ENCODE results near the gene ZNF486. TPM values are rescaled to one million over a fixed set of nuclear protein-coding genes. Genes with fewer than 3 reads are reported as not detected.
"Not testable (repeated sequence)": the region's sequence is repeated elsewhere in the genome, so short reads cannot be mapped to it uniquely, and the experiment has no call there.

Gene ZNF486
- total RNA-seq (11.6 TPM), polyA plus RNA-seq (4.8 TPM)
- long read RNA-seq, donor 1, result 0 reads
- long read RNA-seq, donor 2, transcript ZNF486-201 (4 exons, 3,837 nt), result major isoform, 7 of 7 reads
- long read RNA-seq, donor 2, partial matches to known transcripts, result 0 of 7 reads
- long read RNA-seq, donor 2, other reads (novel, unspliced or antisense), result 0 of 7 reads
- long read RNA-seq, donor 3, partial matches to known transcripts, result 0 of 4 reads
- long read RNA-seq, donor 3, other reads (novel, unspliced or antisense), result 0 of 4 reads
- long read RNA-seq, donor 4, partial matches to known transcripts, result 0 of 5 reads
- long read RNA-seq, donor 4, other reads (novel, unspliced or antisense), result 0 of 5 reads
- long read RNA-seq, donor 5, transcript ZNF486-201 (4 exons, 3,837 nt), result major isoform, 6 of 14 reads
- long read RNA-seq, donor 5, partial matches to known transcripts, result 7 of 14 reads
- long read RNA-seq, donor 5, other reads (novel, unspliced or antisense), result 0 of 14 reads
- long read RNA-seq, donor 6, partial matches to known transcripts, result 0 of 1 reads
- long read RNA-seq, donor 6, other reads (novel, unspliced or antisense), result 0 of 1 reads
- long read RNA-seq, donor 7, partial matches to known transcripts, result 0 of 2 reads
- long read RNA-seq, donor 7, other reads (novel, unspliced or antisense), result 0 of 2 reads
- long read RNA-seq, donor 8, partial matches to known transcripts, result 0 of 2 reads
- long read RNA-seq, donor 8, other reads (novel, unspliced or antisense), result 0 of 2 reads
- long read RNA-seq, donor 9, result 0 reads
- long read RNA-seq, donor 10, partial matches to known transcripts, result 0 of 3 reads
- long read RNA-seq, donor 10, other reads (novel, unspliced or antisense), result 0 of 3 reads

GRCh38 chr19:20167020-20167644, at the start of gene ZNF486:
TSS of gene ZNF486 (plus strand) at chr19:20167214. CDS start at chr19:20167331, 117 bp downstream.
- Histone ChIP-seq H3K27ac (ENCODE audit: low read depth in 1 of 2, low read length in 1 of 2) (peak within 1 kb of the TSS; percentile 80 to 86), H3K4me3 (ENCODE audit: low read length in 2 of 2) (peak within 1 kb of the TSS; percentile 60 to 78), H3K36me3 (ENCODE audit: control insufficient read depth in 2 of 2, insufficient read depth in 2 of 2, low read length in 1 of 2) (peaks cover 4 to 12% of the 10 kb centered on the region in 2 donors), H3K9me3 (ENCODE audit: control insufficient read depth in 2 of 2, insufficient read depth in 1 of 2, low read length in 1 of 2) (peaks cover 0 to 15% of the 10 kb centered on the region in 2 donors), H3K4me1 (ENCODE audit: control insufficient read depth in 2 of 2, insufficient read depth in 2 of 2, low read length in 2 of 2) (no peaks in the 10 kb centered on the region), H3K27me3 (ENCODE audit: control insufficient read depth in 2 of 2, insufficient read depth in 1 of 2, low read length in 1 of 2) (no peaks in the 10 kb centered on the region)
- 5% methylated on average over 25 of the region's 25 CpGs for WGBS
- DNase-seq (ENCODE audit: low read depth in 6 of 9, low spot score in 9 of 9), result peak; percentile 84 to 98 (median 91)

GRCh38 chr19:20118064-20118839, 48.8 kb upstream of the ZNF486 start:
- WGBS, result 97% methylated on average over 6 of the region's 6 CpGs
- not testable (repeated sequence) for H3K36me3 ChIP-seq (ENCODE audit: control insufficient read depth in 2 of 2, insufficient read depth in 2 of 2, low read length in 1 of 2); H3K27ac ChIP-seq (ENCODE audit: low read depth in 1 of 2, low read length in 1 of 2); H3K27me3 ChIP-seq (ENCODE audit: control insufficient read depth in 2 of 2, insufficient read depth in 1 of 2, low read length in 1 of 2); DNase-seq (ENCODE audit: low read depth in 6 of 9, low spot score in 9 of 9); H3K4me1 ChIP-seq (ENCODE audit: control insufficient read depth in 2 of 2, insufficient read depth in 2 of 2, low read length in 2 of 2); H3K4me3 ChIP-seq (ENCODE audit: low read length in 2 of 2)
- peaks cover 6 to 27% of the 10 kb centered on the region in 2 donors for H3K9me3 ChIP-seq (ENCODE audit: control insufficient read depth in 2 of 2, insufficient read depth in 1 of 2, low read length in 1 of 2)

- H3K36me3 ChIP-seq (ENCODE audit: control insufficient read depth in 2 of 2, insufficient read depth in 2 of 2, low read length in 1 of 2), result no peaks in the 10 kb centered on the region
- H3K27me3 ChIP-seq (ENCODE audit: control insufficient read depth in 2 of 2, insufficient read depth in 1 of 2, low read length in 1 of 2), result no peaks in the 10 kb centered on the region
- WGBS, result 98% methylated on average over 23 of the region's 23 CpGs
- H3K9me3 ChIP-seq (ENCODE audit: control insufficient read depth in 2 of 2, insufficient read depth in 1 of 2, low read length in 1 of 2), result peaks cover 5 to 13% of the 10 kb centered on the region in 2 donors
- no peak for DNase-seq (ENCODE audit: low read depth in 6 of 9, low spot score in 9 of 9)
- no peaks in the 10 kb centered on the region for H3K4me1 ChIP-seq (ENCODE audit: control insufficient read depth in 2 of 2, insufficient read depth in 2 of 2, low read length in 2 of 2)
- no peak overlapping the region for H3K4me3 ChIP-seq (ENCODE audit: low read length in 2 of 2)
- H3K27ac ChIP-seq (ENCODE audit: low read depth in 1 of 2, low read length in 1 of 2), result no peak overlapping the region
Observed at GRCh38 chr19:20124879-20125278, 42.1 kb upstream of the ZNF486 start.

GRCh38 chr19:20132933-20133332, 34.1 kb upstream of the ZNF486 start:
- not testable (repeated sequence) for H3K36me3 ChIP-seq (ENCODE audit: control insufficient read depth in 2 of 2, insufficient read depth in 2 of 2, low read length in 1 of 2); H3K27me3 ChIP-seq (ENCODE audit: control insufficient read depth in 2 of 2, insufficient read depth in 1 of 2, low read length in 1 of 2); H3K4me1 ChIP-seq (ENCODE audit: control insufficient read depth in 2 of 2, insufficient read depth in 2 of 2, low read length in 2 of 2); H3K4me3 ChIP-seq (ENCODE audit: low read length in 2 of 2); H3K9me3 ChIP-seq (ENCODE audit: control insufficient read depth in 2 of 2, insufficient read depth in 1 of 2, low read length in 1 of 2); DNase-seq (ENCODE audit: low read depth in 6 of 9, low spot score in 9 of 9); H3K27ac ChIP-seq (ENCODE audit: low read depth in 1 of 2, low read length in 1 of 2)
- 89% methylated on average over 2 of the region's 2 CpGs for WGBS

GRCh38 chr19:20137714-20138113, 29.3 kb upstream of the ZNF486 start:
- WGBS, result 94% methylated on average over 25 of the region's 29 CpGs
- not testable (repeated sequence) for H3K36me3 ChIP-seq (ENCODE audit: control insufficient read depth in 2 of 2, insufficient read depth in 2 of 2, low read length in 1 of 2); H3K27me3 ChIP-seq (ENCODE audit: control insufficient read depth in 2 of 2, insufficient read depth in 1 of 2, low read length in 1 of 2); H3K27ac ChIP-seq (ENCODE audit: low read depth in 1 of 2, low read length in 1 of 2); H3K4me1 ChIP-seq (ENCODE audit: control insufficient read depth in 2 of 2, insufficient read depth in 2 of 2, low read length in 2 of 2); DNase-seq (ENCODE audit: low read depth in 6 of 9, low spot score in 9 of 9); H3K9me3 ChIP-seq (ENCODE audit: control insufficient read depth in 2 of 2, insufficient read depth in 1 of 2, low read length in 1 of 2); H3K4me3 ChIP-seq (ENCODE audit: low read length in 2 of 2)

- Histone ChIP-seq H3K9me3 (ENCODE audit: control insufficient read depth in 2 of 2, insufficient read depth in 1 of 2, low read length in 1 of 2) (peaks cover 0 to 2% of the 10 kb centered on the region in 2 donors), H3K36me3 (ENCODE audit: control insufficient read depth in 2 of 2, insufficient read depth in 2 of 2, low read length in 1 of 2) (no peaks in the 10 kb centered on the region), H3K27ac (ENCODE audit: low read depth in 1 of 2, low read length in 1 of 2) (no peak overlapping the region), H3K4me3 (ENCODE audit: low read length in 2 of 2) (no peak overlapping the region), H3K4me1 (ENCODE audit: control insufficient read depth in 2 of 2, insufficient read depth in 2 of 2, low read length in 2 of 2) (no peaks in the 10 kb centered on the region), H3K27me3 (ENCODE audit: control insufficient read depth in 2 of 2, insufficient read depth in 1 of 2, low read length in 1 of 2) (no peaks in the 10 kb centered on the region)
- 91% methylated on average over 12 of the region's 12 CpGs for WGBS
- no peak for DNase-seq (ENCODE audit: low read depth in 6 of 9, low spot score in 9 of 9)
Observed at GRCh38 chr19:20151617-20152145, 15.3 kb upstream of the ZNF486 start.

GRCh38 chr19:20152506-20152905, 14.5 kb upstream of the ZNF486 start:
- H3K27ac ChIP-seq (ENCODE audit: low read depth in 1 of 2, low read length in 1 of 2); H3K4me1 ChIP-seq (ENCODE audit: control insufficient read depth in 2 of 2, insufficient read depth in 2 of 2, low read length in 2 of 2); H3K36me3 ChIP-seq (ENCODE audit: control insufficient read depth in 2 of 2, insufficient read depth in 2 of 2, low read length in 1 of 2); H3K9me3 ChIP-seq (ENCODE audit: control insufficient read depth in 2 of 2, insufficient read depth in 1 of 2, low read length in 1 of 2); H3K27me3 ChIP-seq (ENCODE audit: control insufficient read depth in 2 of 2, insufficient read depth in 1 of 2, low read length in 1 of 2); DNase-seq (ENCODE audit: low read depth in 6 of 9, low spot score in 9 of 9); H3K4me3 ChIP-seq (ENCODE audit: low read length in 2 of 2): not testable (repeated sequence)
- 76% methylated on average over 13 of the region's 15 CpGs for WGBS

- Histone ChIP-seq H3K27me3 (ENCODE audit: control insufficient read depth in 2 of 2, insufficient read depth in 1 of 2, low read length in 1 of 2) (no peaks in the 10 kb centered on the region), H3K36me3 (ENCODE audit: control insufficient read depth in 2 of 2, insufficient read depth in 2 of 2, low read length in 1 of 2) (no peaks in the 10 kb centered on the region), H3K9me3 (ENCODE audit: control insufficient read depth in 2 of 2, insufficient read depth in 1 of 2, low read length in 1 of 2) (peaks cover 0 to 2% of the 10 kb centered on the region in 2 donors), H3K4me1 (ENCODE audit: control insufficient read depth in 2 of 2, insufficient read depth in 2 of 2, low read length in 2 of 2) (no peaks in the 10 kb centered on the region), H3K4me3 (ENCODE audit: low read length in 2 of 2) (no peak overlapping the region), H3K27ac (ENCODE audit: low read depth in 1 of 2, low read length in 1 of 2) (no peak overlapping the region)
- DNase-seq (ENCODE audit: low read depth in 6 of 9, low spot score in 9 of 9), result no peak
- WGBS, result 94% methylated on average over 4 of the region's 4 CpGs
Observed at GRCh38 chr19:20153281-20153680, 13.7 kb upstream of the ZNF486 start.
